ENCODE results near the gene PRKCE.

DNA sequence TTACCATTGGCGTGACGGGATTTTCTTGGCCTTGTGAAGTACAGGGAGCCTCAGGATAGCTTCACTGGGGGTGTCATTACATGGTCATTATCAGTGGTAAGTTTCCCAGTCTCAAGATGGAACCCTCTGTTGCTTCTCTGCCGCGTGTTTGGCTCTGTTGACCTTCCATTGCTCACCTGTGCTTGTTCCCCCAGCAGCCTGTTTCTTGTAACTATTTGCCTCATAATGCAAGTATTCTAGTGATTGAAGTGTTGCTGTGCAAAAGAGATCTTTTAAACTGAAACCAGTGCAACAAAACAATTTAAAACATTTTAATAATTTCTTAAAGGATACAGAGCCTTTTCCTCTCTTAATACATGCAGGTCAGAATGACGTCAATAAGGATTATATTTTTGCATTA lies 24.6 kb downstream of the PRKCE start:
- TF ChIP-seq, protein P1, sequence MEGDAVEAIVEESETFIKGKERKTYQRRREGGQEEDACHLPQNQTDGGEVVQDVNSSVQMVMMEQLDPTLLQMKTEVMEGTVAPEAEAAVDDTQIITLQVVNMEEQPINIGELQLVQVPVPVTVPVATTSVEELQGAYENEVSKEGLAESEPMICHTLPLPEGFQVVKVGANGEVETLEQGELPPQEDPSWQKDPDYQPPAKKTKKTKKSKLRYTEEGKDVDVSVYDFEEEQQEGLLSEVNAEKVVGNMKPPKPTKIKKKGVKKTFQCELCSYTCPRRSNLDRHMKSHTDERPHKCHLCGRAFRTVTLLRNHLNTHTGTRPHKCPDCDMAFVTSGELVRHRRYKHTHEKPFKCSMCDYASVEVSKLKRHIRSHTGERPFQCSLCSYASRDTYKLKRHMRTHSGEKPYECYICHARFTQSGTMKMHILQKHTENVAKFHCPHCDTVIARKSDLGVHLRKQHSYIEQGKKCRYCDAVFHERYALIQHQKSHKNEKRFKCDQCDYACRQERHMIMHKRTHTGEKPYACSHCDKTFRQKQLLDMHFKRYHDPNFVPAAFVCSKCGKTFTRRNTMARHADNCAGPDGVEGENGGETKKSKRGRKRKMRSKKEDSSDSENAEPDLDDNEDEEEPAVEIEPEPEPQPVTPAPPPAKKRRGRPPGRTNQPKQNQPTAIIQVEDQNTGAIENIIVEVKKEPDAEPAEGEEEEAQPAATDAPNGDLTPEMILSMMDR (IDR thresholded peaks at IDR 0.05) = no peak
- TF ChIP-seq POLR2AphosphoS5 (IDR thresholded peaks at IDR 0.05; ENCODE audit: low read depth, low read length) (no peak), SIN3A (IDR thresholded peaks at IDR 0.05; ENCODE audit: borderline replicate concordance, insufficient read depth, low read depth, low read length) (no peak), TCF7L2 (IDR thresholded peaks at IDR 0.05; ENCODE audit: low read depth, low read length) (no peak)
- TF ChIP-seq, protein P2, sequence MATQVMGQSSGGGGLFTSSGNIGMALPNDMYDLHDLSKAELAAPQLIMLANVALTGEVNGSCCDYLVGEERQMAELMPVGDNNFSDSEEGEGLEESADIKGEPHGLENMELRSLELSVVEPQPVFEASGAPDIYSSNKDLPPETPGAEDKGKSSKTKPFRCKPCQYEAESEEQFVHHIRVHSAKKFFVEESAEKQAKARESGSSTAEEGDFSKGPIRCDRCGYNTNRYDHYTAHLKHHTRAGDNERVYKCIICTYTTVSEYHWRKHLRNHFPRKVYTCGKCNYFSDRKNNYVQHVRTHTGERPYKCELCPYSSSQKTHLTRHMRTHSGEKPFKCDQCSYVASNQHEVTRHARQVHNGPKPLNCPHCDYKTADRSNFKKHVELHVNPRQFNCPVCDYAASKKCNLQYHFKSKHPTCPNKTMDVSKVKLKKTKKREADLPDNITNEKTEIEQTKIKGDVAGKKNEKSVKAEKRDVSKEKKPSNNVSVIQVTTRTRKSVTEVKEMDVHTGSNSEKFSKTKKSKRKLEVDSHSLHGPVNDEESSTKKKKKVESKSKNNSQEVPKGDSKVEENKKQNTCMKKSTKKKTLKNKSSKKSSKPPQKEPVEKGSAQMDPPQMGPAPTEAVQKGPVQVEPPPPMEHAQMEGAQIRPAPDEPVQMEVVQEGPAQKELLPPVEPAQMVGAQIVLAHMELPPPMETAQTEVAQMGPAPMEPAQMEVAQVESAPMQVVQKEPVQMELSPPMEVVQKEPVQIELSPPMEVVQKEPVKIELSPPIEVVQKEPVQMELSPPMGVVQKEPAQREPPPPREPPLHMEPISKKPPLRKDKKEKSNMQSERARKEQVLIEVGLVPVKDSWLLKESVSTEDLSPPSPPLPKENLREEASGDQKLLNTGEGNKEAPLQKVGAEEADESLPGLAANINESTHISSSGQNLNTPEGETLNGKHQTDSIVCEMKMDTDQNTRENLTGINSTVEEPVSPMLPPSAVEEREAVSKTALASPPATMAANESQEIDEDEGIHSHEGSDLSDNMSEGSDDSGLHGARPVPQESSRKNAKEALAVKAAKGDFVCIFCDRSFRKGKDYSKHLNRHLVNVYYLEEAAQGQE (IDR thresholded peaks at IDR 0.05; ENCODE audit: insufficient read depth in 1 of 2, low read depth in 2 of 2, low read length in 1 of 2) = no peak
